ENCODE results near the gene HCRTR1.

HCRTR1 gene

DNA sequence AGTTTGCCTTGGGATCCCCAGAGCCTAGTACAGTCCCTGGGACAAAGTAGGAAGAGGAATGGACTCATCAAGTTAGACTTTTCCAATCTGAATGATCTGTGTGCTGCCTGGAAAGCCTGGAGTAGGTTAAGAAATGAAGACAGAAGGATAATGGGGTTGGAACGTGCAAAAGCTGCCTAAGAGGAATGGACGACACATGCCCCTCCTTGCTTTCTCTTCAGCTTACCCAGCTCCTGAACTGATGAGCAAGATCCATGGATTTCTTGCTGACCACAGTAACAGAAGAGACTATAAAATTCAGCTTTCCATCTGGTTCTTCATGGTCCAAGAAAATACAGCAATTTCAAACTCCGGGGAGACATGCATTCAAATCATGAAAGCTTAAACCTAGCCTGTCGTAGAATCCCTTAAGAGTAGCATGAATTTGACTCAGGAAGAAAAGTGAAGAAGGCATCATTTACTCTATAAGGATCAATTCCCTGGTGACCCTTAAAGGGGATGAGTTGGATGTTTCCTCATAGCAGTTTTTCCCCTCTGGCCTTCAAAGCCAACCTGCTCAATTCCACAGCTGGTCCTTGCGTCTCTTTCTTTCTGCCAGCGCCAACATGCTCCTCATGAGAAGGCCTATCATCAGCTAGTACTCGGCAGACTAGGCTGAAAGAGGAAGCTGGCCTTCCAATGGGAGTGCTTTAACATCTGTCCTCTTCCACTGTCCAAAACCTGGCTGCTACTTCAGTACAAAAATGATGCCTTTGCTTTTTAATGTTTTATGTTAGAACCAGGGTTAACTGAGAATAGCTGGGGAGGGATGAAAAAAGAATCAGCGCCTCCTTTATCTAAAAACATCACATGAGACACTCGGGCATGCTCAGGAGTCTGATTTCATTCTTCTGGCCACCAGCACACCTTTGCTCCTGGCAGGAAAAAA is 32.9 kb downstream of the HCRTR1 start:
- no peak for DNase-seq

DNA sequence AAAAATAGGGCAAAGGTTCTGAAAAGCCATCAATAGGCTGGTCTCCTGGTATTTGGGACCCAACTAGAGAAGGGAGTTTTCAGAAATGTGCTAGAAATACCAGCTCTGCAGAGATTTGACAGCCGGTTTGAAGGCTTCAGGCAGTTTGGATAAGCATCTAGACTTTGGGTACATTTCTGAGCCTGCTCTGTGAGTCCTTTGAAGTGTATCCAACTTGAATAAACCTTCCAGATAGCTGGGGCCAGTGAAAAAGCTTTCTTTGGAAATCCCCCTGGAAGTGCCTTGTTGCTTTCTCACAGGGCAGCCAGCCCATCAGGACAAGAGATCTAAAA is 33.6 kb downstream of the HCRTR1 start:
- DNase-seq = no peak

DNA sequence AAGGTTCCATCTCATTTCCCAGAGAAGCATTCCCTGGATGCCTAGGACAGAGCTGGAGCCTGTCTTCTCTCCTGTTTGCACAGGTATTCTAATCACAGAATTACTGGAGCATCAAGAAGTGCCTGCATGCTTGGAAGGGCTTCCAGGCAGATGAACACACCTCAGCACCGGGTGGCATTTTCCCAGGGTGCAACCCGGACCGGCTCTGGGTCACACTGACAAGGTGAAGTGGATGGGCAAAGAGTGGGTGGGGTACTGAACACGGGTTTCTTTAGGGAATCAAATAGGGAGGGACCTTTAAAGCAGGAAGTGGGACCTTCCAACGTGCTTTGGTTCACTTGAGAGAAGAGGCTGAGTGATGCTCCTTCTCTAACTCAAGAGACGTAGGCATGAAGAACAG is 34.3 kb downstream of the HCRTR1 start:
- no peak for DNase-seq

DNA sequence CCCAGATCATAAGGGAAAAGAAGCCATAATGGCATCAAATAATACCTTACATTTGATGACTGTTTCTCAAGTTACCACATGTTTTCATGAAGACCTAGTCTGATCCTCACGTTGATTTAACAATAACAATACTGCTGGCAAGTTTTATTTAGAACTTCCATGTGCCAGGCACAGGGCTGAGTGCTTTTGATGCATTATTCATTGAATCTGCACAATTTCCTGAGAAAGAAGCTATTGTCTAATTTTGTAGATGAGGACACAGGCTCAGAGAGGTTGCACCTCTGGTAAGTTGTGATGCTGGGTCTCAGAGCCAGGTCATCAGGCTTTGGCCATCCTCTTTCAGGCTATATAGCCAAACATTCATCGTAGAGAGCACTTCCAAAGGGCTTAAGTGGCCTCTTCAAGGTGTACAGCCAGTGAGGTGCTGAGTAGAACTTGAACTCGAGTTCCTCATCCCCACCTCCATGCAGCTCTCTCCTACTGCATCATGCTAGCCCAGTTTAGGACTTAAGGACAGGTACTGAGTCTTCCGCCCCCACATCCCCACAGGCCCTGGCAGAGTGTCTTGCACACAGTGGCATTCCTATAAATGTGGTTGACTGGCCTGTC is 35.5 kb downstream of the HCRTR1 start:
- DNase-seq = no peak

DNA sequence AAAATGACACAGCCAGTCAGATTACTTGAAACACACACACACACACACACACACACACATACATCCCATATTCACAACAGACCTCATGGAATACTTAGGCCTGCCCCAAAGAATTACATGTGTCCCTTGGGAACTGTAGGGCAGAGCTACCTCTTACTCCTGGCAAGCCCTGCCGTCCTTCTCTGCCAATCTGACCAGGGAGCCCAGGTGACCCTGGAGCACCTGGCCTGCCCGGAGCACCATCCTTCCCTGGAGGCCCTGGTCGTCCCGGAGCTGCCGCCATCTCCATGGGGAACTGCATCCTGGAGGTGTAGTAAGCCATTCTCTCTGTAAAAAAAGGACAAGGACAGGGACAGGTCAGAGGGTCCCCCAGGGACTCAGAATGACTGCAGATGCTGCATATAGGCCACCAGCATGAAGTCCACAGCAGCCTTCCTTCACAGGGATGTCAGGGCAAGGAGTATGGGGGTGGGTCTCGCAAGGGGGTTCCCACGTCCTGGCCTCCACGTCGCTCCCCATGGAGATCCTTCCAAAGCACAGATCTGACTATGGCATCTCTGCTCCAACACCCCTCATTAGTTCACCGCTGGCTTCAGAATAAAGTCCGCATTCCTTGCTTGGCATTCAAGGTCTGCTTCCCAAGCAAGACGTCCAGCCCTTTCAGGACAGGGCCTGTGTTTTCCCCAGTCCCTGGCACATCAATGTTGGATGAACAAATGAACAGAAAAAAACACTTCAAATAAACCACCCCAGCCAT is 36.4 kb downstream of the HCRTR1 start:
- DNase-seq = no peak

DNA sequence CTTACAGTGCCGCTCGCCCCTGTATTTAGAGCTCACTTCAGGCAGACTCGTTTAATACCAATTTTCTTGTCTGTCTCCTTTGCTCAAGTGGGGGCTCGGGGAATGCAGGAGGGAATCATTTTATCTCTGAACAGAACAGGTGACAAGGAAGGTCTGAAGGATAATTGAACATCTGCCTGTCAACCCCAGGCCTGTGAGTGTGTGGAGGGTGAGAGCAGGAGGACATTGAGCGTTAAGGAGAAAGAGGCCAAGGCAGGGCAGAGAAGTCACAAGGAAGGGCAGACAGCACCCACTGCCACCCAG is 36.9 kb downstream of the HCRTR1 start:
- DNase-seq = no peak

DNA sequence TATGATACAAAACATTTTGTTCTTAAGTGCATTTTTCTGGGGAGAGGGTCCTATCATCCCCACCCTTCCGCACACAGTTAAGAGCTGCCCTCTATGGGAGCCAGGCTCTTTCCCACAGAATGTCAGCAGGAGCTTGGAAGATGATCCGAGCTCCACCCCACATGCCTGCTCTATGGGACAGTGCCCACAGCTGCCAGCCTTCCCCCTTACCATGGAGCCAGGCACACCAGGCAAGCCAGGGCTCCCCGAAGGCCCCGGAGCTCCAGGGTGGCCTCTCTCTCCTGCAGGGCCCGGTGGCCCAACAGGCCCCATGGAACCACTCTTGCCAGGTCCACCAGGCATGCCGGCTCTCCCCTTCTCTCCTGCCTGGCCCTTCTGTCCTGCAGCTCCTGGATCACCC is 37.6 kb downstream of the HCRTR1 start:
- no peak for DNase-seq

DNA sequence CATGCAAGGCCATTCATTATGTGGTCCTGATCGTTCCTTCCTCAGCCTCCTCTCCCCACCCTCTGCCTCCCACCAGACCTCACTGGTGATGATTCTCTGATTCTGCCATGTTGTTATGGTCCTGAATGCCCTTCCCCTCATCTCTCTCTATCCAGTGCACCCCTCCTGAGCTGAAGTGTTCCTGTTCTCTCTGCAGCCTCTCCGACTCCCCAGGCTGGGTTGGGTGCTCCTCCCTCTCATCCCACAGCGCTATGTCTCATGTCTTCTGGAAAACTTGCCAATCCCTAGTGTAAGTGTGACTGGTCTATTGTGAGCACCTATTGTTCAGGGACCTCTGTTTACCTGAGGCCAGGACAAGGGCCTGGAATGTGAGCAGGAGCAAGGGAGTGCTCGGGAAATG is 38.3 kb downstream of the HCRTR1 start:
- no peak for DNase-seq

DNA sequence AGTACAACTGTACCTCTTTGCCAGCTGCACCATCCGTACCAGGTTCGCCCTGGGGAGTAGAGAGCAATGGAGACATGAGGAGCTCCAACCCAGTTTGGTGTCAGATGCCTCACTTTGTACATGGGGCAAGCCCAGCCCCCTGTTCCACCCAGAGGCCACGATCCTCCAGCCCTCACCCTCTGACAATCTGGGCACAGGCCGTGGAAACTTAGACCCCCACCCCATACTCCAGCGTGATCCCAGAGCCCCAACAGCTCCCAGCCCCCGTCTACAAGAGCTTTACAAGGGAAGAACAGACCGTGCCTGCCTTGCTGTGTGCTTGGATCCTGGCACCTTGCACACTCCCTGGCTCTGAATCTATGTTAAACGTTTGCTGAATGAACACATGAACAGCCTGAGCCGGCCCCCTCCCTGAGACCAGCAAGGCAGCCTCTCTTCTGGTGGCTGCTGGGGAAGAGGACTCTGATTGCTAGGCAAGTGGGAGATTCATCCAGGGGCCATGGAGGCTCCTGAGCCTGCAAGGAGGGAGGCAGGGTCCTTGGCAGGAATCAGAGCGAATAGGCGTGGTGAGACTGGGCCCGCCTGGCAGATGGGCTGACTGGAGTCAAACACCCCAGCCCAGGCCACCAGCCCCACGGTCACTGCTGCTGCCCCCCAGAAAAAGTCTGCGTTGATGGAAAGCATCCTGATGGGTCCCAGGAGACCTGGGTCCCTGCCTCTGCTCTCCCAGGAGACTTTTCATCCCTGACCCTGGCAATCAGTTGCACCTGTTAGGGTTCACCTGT is 39.7 kb downstream of the HCRTR1 start:
- DNase-seq = no peak

DNA sequence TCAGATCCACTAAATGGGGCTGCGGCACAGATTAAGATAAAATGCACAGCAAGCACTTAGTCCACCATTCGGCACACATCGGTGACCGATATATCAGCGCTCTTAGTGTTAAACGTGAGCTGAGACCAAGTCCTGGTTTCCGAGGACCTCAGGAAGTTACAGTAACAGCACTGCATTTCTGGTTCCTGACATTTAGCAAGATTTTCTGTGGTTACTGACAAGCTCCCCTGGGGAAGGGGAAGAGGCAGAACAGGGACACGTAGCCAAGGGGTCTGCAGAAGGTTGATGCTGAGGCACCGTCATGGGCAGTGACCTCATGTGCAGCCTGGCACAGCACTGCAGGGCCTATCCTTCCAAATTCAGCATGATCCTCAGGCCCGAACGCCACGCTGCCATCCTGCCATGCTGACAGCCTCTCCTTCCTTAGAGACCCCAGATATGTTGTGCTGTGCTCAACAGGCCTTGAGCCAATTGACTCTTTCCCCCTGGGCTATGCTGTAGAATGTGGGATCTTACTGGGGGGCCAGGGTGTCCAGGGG is 40.6 kb downstream of the HCRTR1 start:
- no peak for DNase-seq

DNA sequence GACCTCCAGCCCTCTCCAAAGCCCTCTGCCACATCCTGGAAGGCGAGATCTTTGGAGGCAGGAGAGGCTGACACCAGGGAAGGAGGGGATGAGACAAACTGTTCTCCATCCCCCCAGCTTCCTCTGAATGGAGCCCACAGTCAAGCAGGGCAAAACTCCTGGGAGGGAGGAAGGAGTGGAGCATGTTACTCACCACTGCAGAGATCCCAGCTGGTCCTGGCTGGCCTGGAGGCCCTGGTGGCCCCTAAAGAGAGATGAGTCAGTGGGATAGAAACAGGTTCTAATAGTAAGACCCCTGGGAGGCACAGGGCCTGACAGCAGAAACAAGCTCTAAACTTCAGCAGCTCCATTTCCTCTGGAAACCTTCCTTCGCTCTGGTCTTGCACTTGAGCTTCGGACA is 41.2 kb downstream of the HCRTR1 start:
- DNase-seq = no peak

DNA sequence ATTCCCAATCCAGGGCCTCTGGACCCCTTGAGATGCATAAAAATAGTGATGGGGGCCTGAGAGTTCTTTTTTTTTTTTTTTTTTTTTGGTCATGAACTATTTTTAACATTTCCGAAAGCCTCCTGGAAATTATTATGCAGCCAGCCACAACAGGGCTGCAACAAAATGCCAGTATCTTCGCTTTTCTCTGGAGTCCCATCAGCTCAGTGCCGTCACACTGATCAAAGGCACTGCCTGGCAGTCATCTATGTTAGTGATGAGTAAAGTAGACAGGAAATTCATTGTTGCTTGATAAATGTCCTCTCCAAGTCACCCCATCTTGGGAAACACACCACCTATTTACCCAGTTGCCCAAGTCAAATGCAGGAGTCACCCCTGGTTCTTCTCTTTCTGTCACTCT is 42.4 kb downstream of the HCRTR1 start:
- no peak for DNase-seq

DNA sequence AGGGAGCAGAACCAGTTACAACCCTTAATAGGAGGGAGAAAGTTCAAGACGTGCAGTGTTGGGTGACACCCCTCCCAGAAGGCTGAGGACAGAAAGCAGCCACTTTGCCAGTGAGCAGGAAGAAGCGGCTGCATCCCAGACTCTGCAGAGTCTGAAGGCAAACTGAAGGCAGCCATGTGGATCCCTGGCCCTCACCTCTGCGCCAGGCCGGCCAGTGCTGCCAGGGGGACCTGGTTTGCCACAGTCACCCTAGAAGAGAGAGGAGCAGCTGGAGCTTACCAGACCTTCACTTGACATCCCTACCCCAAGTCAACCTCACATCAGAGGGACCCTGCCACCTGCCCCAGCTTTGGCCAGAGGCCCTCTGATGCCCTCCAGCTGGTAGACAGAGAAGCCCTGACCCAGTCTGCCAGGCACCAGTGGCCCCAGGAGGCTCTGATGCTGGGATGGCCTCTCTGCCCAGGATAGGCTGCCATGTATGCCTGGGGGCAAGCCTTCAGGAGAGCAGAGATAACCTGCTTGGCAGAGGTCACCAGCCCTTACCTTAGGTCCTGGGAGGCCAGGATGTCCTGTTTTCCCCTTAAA is 43.5 kb downstream of the HCRTR1 start:
- DNase-seq = no peak

DNA sequence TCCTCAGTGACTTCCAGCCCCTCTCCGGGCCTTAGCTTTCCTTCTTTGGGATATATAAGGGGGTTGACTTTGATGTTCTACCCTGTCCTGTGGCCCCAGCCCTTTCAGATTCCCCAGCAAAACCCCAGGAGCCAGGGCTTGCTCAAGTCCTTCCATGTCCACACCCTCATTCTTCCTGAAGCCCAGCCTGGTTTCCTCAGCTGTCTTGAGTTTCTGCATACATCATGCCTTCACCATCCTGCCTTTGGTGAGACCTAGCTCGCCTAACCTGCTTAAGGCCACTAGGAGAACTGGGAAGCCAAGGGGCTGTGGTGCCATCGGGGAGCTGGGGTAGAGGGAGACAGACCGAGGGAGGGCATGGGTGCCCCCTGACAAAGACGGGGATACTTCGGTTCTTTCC is 44.4 kb downstream of the HCRTR1 start:
- DNase-seq = no peak

DNA sequence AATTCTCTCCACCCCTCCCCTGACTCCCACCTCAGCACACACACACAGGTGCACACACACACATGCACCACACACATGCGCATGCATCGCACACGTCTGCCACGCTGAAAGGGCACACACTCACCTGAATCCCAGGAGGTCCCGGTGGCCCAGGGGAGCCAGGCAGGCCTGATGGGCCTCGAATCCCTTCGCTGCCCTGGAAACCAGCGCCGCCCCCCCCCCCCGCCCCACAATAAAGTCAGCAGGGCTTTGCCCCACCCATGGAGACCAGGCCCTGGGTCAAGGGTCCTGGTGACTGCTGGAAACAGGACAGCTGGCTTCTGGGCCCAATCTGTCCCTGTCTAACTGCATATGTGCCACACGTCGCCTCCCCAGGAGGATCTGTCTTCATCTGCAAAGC is 45.0 kb downstream of the HCRTR1 start:
- DNase-seq = no peak

DNA sequence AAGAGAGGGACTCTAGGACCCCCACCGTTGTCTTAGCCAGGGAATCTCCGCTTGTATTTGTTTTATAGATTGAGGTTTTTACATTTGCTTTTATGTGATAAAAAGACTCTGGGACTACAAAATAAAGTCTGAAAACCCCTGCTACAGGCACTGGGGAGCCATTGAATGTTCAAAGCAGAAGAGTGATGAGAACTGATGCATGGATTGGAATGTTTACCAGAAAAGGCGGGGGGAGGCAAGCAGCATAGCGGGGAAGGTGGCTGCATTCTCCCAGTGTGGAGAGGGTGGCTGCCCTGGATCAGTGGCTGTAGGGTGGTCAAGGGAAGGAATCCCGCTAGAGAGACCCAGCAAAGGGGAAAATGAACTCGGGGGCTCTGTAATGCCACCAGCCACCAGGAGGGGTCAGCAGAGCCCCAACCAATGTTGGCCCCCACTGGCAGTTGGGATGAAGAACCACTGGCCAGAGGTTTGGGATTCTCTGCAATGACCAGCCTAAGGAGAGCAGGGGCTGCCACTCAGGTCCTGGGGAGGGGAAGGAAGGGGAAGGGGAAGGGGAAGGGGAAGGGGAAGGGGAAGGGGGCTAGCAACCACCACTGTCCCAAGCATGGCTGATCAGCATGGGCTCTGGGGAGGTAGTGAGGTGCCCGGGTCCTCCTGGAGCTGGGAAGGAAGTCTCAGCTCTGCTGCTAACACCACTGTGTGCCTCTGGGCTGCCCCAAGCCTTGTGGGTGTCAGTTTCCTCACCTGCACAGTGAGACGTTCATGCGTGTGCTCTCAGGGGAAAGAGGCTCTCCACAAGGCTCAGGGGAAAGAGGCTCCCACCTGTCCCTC is 46.3 kb downstream of the HCRTR1 start:
- peak; percentile 58 for DNase-seq

DNA sequence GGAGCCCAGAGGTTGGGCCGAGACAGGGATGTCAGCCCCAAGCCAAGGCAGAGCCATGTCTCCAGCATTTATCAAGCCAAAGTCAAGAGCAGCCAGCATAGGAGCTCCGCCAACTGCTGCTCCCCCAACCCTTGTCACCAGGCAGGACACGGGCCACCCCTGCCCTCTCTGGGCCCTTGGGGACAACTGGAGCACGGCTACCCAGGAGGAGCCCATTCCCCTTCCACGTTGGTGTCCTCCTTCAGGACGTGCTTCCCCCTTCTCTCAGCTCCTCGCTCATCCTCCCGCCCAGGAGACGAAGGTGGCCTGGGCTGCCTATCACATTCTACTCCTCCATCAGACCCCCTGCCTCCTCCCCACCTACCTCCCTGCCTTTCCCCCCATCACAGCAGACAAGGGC is 47.0 kb downstream of the HCRTR1 start:
- DNase-seq = no peak

DNA sequence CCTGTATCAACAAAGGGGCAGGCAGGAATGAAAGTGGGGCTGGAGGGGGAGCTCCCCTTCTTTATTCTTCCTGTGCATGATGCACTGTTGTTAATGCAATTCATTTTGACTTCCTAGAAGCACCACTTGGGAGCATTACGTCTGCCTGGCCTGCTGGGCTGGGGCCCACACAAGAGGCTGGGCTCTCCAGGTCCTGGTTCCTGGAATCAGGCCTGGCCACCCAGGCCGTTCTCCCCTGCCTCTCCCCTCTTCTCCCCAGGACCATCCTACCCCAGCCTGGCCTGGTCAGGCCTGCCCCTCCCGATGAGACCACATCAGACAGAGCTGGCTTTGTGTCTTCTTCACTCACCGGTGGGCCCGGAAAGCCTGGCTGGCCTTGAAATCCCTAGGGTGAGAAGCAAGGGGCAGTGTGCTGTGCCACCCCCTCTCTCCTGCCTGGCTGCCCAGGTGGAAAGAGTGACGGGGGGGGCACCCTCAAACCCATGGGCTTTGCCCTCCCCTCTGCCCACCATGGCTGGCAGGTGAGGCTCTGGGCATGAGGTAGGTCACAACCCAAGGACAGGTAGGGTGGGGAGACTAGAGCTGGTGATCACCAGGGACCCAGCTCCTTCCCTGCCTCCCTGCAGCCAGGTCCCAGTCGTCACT is 47.9 kb downstream of the HCRTR1 start:
- no peak for DNase-seq

DNA sequence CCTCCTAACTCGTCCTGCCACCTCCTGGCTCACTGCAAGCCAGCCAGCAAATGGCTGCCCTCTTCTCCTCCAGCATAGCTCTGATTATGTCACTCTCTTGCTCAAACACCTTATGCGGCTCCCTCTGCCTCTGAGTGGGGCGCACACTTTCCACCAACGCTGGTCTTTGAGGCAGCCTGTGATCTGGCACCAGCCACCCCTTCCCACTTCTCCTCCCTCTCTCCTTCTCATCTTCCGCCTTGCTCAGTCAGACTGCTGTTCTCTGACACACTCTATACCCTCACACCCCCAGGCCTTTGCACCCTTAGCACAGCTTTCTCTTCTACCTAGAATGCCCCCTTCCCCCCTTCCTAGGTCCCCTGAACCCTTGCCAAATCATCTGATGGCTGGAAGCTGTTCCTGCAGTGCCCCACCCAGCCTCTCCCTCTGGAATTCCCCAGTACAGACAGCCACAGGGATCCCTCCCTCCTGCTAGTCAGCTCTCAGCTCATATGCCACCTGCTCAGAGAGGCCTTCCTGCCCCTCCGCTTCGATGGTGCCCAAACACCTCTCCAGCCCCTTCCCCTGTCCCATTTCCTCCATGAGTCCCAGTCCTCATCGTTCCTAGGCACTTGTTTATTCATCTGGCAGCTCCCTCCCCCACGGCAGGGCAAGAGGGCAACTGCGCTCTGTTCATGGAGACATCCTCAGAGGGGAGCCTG is 48.9 kb downstream of the HCRTR1 start:
- DNase-seq = no peak

DNA sequence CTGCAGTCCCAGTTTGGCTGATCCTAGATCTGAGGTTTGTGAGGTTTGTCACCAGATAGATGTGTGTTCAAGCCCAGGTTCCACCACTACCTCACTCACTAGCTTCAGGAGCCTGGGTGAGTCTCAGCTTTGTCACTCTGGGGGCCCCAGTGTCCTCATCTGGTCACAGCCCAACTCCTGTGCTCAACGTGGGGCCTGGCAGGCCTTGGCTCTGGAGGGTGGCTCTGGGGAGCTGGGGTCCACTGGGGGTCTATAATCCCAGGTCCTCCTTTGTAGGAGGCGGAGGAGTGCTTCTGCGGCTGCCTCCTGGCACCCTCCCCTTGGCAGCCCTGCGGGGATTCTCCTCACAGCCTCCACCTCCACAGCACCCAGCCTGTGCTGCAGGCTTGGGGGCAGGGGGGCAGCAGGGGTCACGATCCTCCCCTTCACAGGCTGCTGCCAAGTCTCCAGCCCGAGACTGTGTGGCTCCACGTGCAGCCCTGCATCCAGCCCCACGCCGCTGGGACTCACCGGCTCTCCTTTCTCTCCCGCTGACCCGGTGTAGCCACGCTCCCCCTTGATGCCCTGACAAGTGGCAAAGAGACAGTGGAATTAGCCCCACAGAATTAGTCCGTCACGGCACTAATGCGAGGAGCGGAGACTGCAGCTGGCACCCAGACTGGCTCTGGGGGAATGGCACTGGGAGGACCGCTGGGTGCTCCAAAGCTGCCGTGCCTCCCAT is 49.7 kb downstream of the HCRTR1 start:
- no peak for DNase-seq

Measured in activated CD4-positive, alpha-beta T cell treated with anti-CD3 and anti-CD28 coated beads, Interleukin-2, amount 50 U/mL, for 1 hour (primary cell).